ENCODE data around the gene CYP2S1. TPM values are rescaled to one million over a fixed set of nuclear protein-coding genes. Genes with fewer than 3 reads are reported as not detected.
A peak's percentile ranks its signal among the peaks of the same experiment; 100 is the strongest.
"Not testable (repeated sequence)": the region's sequence is repeated elsewhere in the genome, so short reads cannot be mapped to it uniquely, and the experiment has no call there.

The CYP2S1 gene
- total RNA-seq, 2 donors from 2014 or later = 8.6 to 26.7 TPM

DNA sequence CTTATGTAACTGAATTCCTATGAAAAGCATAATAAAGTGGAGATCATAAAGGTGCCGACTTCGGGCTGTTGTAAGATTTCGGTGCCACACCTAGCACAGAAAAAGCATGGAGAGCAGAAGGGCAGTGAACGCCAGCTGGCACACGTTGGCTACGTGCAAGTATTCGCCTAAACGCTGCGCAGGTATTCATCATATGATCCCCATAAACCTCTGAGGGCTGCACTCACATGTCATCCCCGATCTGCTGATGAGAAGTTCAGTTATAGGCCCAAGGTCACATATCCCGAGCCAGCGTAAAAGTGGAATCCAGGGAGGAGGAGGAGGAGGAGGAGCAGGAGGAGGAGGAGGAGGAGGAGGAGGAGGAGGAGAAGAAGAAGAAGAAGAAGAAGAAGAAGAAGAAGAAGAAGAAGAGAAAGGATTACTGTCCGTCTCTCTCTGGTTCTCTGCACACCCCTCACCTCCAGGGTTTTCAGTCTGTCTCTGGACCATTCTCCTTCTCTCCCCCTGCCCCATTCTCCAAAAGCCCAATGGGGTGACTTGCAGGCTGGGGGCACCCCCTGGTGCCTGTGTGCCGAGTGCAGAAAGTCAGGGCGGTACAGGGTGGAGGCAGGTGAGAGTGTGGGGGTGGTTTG is 18.6 kb upstream of the CYP2S1 start:
- Histone ChIP-seq H3K27ac (ENCODE audit: low read depth, low read length) (no peak overlapping the region), H3K9ac (ENCODE audit: extremely low read depth, low read length, poor library complexity, severe bottlenecking) (no peak overlapping the region), H3K27me3 (ENCODE audit: control insufficient read depth, insufficient read depth, low read length, poor library complexity, severe bottlenecking) (no peaks in the 10 kb centered on the region), H3K9me3 (ENCODE audit: control insufficient read depth, low read length) (no peaks in the 10 kb centered on the region), H3K4me1 (ENCODE audit: control insufficient read depth, insufficient read depth, low read length) (no peaks in the 10 kb centered on the region), H3K4me3 (ENCODE audit: low read length) (no peak overlapping the region), H3K36me3 (ENCODE audit: control insufficient read depth, insufficient read depth, low read length) (no peaks in the 10 kb centered on the region)
- Mint-ChIP-seq H3K4me1 (peaks cover 13% of the 10 kb centered on the region), H3K27ac (no peak overlapping the region), H3K36me3 (ENCODE audit: low read depth) (no peaks in the 10 kb centered on the region), H3K4me3 (no peak overlapping the region), H3K27me3 (ENCODE audit: insufficient read depth) (no peaks in the 10 kb centered on the region), H3K9me3 (peaks cover 9% of the 10 kb centered on the region)
- TF ChIP-seq, protein P1, sequence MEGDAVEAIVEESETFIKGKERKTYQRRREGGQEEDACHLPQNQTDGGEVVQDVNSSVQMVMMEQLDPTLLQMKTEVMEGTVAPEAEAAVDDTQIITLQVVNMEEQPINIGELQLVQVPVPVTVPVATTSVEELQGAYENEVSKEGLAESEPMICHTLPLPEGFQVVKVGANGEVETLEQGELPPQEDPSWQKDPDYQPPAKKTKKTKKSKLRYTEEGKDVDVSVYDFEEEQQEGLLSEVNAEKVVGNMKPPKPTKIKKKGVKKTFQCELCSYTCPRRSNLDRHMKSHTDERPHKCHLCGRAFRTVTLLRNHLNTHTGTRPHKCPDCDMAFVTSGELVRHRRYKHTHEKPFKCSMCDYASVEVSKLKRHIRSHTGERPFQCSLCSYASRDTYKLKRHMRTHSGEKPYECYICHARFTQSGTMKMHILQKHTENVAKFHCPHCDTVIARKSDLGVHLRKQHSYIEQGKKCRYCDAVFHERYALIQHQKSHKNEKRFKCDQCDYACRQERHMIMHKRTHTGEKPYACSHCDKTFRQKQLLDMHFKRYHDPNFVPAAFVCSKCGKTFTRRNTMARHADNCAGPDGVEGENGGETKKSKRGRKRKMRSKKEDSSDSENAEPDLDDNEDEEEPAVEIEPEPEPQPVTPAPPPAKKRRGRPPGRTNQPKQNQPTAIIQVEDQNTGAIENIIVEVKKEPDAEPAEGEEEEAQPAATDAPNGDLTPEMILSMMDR (conservative IDR thresholded peaks at IDR 0.05) = no peak
- DNase-seq = peak; percentile 15
- 96 to 98% methylated on average over 9 to 12 of the region's 15 CpGs for WGBS, 2 experiments (ENCODE audit: insufficient coverage in 1 of 2, insufficient read length in 1 of 2)

DNA sequence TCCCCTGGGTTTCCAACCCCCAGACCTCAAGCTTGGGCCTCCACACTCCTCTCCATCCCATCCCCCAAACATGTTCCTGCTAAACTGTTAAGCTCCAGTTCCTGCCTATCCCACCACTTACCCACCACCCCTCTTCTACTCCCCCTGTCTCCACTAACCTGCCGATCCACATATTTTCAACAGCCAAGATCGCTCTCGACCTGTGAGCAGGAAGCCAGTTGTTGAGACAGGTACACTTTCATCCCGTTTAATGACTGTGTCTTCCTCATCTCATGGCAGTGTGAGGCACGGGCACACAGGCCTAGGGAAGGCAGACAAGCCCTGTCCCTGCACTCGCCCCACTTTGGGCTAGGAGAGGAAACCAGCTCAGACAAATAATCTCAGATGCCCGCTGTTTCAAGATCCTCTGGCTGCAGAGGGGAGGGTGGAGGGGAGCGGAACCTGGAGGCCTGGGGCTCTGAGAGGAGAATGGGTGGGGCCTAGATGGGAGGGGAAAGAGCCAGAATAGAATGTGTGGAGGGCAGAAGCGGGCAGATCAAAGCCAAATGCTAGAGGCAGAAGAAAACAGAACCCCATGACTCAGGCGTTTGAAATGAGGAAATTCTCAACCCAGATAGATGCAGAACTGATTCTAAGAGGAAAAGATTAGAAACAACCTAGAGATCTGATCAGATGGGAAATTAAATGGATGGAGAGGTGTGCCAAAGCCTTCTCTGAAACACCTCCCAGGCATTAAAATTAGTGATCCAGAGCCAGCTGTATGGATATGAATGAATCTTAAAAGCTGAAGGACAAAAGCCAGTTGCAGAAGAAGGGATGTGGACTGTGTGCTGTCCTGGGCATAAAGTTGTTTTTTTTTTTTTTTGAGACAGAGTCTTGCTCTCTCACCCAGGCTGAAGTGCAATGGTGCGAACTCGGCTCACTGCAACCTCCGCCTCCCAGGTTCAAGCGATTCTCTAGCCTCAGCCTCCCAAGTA is 16.9 kb upstream of the CYP2S1 start:
- Histone ChIP-seq H3K4me1 (ENCODE audit: control insufficient read depth, insufficient read depth, low read length) (no peaks in the 10 kb centered on the region), H3K4me3 (ENCODE audit: low read length) (no peak overlapping the region), H3K36me3 (ENCODE audit: control insufficient read depth, insufficient read depth, low read length) (no peaks in the 10 kb centered on the region), H3K9ac (ENCODE audit: extremely low read depth, low read length, poor library complexity, severe bottlenecking) (no peak overlapping the region), H3K27ac (ENCODE audit: low read depth, low read length) (no peak overlapping the region), H3K27me3 (ENCODE audit: control insufficient read depth, insufficient read depth, low read length, poor library complexity, severe bottlenecking) (no peaks in the 10 kb centered on the region), H3K9me3 (ENCODE audit: control insufficient read depth, low read length) (no peaks in the 10 kb centered on the region)
- Mint-ChIP-seq H3K4me1 (peaks cover 13% of the 10 kb centered on the region), H3K36me3 (ENCODE audit: low read depth) (no peaks in the 10 kb centered on the region), H3K9me3 (peaks cover 10% of the 10 kb centered on the region), H3K27ac (peak overlapping the region; percentile 86), H3K27me3 (ENCODE audit: insufficient read depth) (no peaks in the 10 kb centered on the region), H3K4me3 (peak overlapping the region; percentile 33)
- 34 to 38% methylated on average over 10 to 14 of the region's 14 CpGs for WGBS, 2 experiments (ENCODE audit: insufficient coverage in 1 of 2, insufficient read length in 1 of 2)
- peak; percentile 97 for DNase-seq
- TF ChIP-seq, protein P1 (conservative IDR thresholded peaks at IDR 0.05) = no peak

DNA sequence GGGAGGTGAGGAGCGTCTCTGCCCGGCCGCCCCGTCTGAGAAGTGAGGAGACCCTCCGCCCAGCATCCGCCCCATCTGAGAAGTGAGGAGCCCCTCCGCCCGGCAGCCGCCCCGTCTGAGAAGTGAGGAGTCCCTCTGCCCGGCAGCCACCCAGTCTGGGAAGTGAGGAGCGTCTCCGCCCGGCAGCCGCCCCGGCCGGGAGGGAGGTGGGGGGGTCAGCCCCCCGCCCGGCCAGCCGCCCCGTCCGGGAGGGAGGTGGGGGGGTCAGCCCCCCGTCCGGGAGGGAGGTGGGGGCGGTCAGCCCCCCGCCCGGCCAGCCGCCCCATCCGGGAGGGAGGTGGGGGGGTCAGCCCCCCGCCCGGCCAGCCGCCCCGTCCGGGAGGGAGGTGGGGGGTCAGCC is 12.8 kb upstream of the CYP2S1 start:
- H3K4me3 ChIP-seq (ENCODE audit: low read length); H3K9me3 ChIP-seq (ENCODE audit: control insufficient read depth, low read length); H3K36me3 ChIP-seq (ENCODE audit: control insufficient read depth, insufficient read depth, low read length); H3K4me3 Mint-ChIP-seq; H3K27me3 Mint-ChIP-seq (ENCODE audit: insufficient read depth); H3K27ac Mint-ChIP-seq; H3K27ac ChIP-seq (ENCODE audit: low read depth, low read length); DNase-seq; H3K9ac ChIP-seq (ENCODE audit: extremely low read depth, low read length, poor library complexity, severe bottlenecking); H3K4me1 Mint-ChIP-seq; H3K4me1 ChIP-seq (ENCODE audit: control insufficient read depth, insufficient read depth, low read length); H3K27me3 ChIP-seq (ENCODE audit: control insufficient read depth, insufficient read depth, low read length, poor library complexity, severe bottlenecking); H3K36me3 Mint-ChIP-seq (ENCODE audit: low read depth): not testable (repeated sequence)
- 98% methylated on average over 14 of the region's 34 CpGs; no CpG with 5 or more reads in 1 of the 2 experiments for WGBS, 2 experiments (ENCODE audit: insufficient coverage in 1 of 2, insufficient read length in 1 of 2)
- peaks cover 13% of the 10 kb centered on the region for H3K9me3 Mint-ChIP-seq

Measured in endodermal cell (in vitro differentiated cells).